HPDE6-E6E7 (cell line): ENCODE data around the gene ELOVL3.

Source experiments
- DNase-seq: peaks from one replicate; pipeline ENCODE4 v3.0.0; 2011; ENCODE audit warnings: missing footprints; ENCODE audit errors: extremely low spot score

Gene ELOVL3

GRCh38 chr10:102254426-102254825 is 28.3 kb downstream of the ELOVL3 start:
- no peak for DNase-seq

- DNase-seq: no peak
Observed at GRCh38 chr10:102255404-102255803, 29.3 kb downstream of the ELOVL3 start.

GRCh38 chr10:102261196-102261595 is 35.1 kb downstream of the ELOVL3 start:
- DNase-seq: no peak

- no peak for DNase-seq
Observed at GRCh38 chr10:102261842-102262241, 35.7 kb downstream of the ELOVL3 start.

GRCh38 chr10:102262744-102263370 is 36.8 kb downstream of the ELOVL3 start:
- no peak for DNase-seq

GRCh38 chr10:102264371-102264770 is 38.3 kb downstream of the ELOVL3 start:
- DNase-seq: no peak

- no peak for DNase-seq
Observed at GRCh38 chr10:102266670-102267069, 40.6 kb downstream of the ELOVL3 start.

GRCh38 chr10:102267748-102268147 is 41.6 kb downstream of the ELOVL3 start:
- DNase-seq: no peak

- DNase-seq: no peak
Observed at GRCh38 chr10:102268375-102268888, 42.3 kb downstream of the ELOVL3 start.

- DNase-seq: no peak
Observed at GRCh38 chr10:102269017-102269416, 42.9 kb downstream of the ELOVL3 start.

GRCh38 chr10:102274062-102274461 is 48.0 kb downstream of the ELOVL3 start:
- DNase-seq: no peak

GRCh38 chr10:102275343-102275742 is 49.2 kb downstream of the ELOVL3 start:
- DNase-seq: no peak

GRCh38 chr10:102279104-102279503 is 53.0 kb downstream of the ELOVL3 start:
- DNase-seq: no peak
